Measurements from ENCODE around the gene WDR88. TPM values are rescaled to one million over a fixed set of nuclear protein-coding genes. Genes with fewer than 3 reads are reported as not detected.
"Not testable (repeated sequence)": the region's sequence is repeated elsewhere in the genome, so short reads cannot be mapped to it uniquely, and the experiment has no call there.

The WDR88 gene
- polyA plus RNA-seq, 1 donor, result 2.0 TPM

DNA sequence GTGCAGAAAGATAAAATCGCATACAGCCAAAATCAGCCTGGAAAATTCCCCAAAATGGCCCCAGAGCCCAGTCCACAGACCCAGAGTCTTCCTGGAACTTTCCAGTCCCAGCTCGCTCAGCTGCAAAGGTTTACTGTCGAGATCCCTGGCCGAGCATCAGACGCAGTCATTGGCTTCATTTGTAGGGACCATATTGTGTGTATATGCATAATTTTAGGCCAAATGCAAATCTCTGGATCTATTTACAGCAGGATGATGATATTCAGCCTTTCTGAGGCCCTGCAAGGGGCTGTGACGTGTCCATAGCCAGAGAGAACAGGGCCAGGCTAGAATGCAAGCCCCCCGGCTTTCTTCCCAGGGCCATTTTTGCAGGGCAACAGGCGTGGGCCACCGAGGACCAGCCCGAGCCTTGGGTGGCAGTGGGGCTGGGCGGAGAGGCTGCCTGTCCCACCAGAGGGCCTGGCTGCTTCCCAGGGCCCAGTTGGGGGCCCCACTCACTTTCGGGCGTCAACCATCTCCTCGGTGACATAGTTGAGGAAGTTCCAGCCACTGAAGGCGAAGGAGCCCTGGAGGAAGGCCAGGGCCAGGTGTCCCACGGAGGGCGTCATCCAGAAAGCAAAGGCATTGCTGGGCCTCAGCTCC lies 80.0 kb downstream of the WDR88 start:
- DNase-seq, result no peak

GRCh38 chr19:33212436-33213172 lies 80.7 kb downstream of the WDR88 start:
- no peak for DNase-seq

DNA sequence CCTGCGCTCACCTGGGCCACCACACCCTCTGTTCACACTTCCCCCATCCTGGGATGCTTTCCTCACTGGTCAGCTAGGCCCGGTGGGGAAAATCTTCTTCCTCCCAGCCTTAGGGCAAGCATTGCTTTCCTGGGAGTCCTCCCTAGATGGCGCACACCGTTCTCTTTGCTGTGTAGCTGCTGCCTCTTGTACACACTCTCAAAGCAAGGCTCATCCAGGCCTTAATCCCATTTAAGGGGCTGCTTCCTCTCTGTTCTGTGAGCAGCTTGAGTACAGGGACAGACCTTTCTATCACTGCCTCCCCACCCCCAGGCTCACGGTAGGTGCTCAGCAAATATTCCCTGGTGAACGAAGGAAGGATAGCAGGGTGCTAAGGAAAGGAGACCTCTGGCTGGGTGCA lies 82.7 kb downstream of the WDR88 start:
- DNase-seq, result no peak

DNA sequence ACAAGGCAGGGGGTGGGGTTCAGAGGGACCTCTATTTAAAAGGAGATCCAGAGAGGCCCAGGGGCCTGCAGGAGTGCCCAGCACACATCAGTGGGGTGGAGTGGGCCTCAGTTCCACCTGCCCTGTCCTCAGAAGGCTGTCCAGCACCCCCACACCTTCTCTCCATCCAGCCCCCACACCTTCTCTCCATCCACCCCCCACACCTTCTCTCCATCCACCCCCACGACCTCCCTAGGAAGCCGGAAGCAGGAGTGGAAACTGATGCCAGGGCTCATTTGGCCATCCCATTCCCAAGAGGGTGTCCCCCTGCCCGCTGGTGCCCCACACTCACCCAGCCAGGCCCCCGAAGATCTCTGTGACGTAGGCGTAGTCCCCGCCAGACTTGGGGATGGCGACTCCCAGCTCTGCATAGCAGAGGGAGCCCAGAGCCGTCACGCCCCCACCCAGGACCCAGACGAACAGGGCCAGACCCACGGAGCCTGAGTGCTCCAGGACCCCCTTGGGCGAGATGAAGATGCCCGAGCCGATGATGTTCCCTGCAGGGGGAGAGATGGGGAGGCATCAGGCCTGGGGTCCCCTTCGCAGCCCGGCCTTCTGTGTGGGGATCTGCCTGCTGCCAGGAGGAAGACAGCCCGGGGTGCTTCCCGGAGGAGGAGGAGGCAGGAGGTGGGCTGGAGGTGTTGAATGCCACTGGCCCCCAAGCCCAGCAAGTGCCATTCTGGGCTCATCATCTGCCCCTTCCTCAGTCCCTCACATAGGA lies 83.7 kb downstream of the WDR88 start:
- DNase-seq, result no peak

- no peak for DNase-seq
Observed at GRCh38 chr19:33216198-33216830, 84.4 kb downstream of the WDR88 start.

- no peak for DNase-seq
Observed at GRCh38 chr19:33217881-33218280, 86.0 kb downstream of the WDR88 start.

- no peak for DNase-seq
Observed at GRCh38 chr19:33219261-33219815, 87.4 kb downstream of the WDR88 start.

DNA sequence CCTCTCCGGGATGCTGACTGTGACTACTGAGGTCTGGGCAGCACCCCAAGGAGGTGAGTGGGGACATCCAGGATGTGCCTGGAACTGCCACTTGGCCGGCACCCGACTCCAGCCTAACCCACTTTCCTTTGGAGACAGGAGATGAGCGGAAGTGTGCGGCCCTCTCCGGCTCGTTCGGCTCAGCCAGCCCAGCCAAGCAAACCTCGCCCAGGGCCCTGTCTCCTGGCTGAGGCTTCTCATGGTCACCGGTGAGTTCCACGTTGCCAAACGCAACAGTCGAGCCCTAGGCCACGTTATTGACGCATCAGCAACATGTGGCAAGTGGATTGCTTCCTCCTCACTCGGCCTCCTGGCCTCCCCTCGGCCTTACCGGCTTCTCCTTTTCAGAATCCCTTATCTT lies 88.2 kb downstream of the WDR88 start:
- no peak for DNase-seq

DNA sequence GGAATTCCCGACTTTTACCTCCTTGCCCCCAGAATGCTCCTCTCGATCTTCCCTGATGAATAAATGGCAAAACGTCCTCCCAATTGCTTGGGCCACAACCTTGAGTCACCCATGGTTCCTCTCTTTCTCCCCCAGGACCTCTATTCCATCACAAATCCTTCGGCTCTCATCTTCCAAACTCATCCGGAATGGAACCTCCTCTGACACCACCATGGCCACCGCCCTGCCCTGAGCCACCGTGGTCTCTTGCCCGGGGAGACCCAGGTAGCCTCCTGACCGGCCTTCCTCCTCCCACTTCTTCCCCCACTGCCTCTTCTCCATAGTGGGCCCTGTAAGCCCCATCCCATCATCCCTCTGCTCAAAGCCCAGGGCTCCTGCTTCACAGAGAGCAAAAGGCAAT lies 88.8 kb downstream of the WDR88 start:
- no peak for DNase-seq

DNA sequence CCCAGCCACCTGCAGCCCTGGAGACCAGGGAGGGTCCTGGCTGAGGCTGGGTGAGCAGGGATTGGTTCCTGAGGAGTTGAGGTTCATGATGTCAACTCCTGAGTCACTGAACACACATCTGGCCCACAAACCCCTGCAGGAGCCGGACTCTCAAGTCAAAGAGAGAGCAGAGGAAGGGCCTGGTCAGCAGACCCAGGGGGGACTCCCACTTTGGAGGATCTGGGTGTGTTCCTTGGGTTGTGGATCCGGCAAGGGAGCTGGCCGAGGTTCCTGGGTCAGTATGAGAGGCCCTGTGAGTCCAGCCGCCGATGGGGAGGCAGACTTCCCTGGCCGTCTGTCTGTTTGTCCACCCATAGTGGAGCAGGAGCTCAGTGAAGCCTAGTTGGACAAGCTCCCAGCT lies 89.7 kb downstream of the WDR88 start:
- DNase-seq, result no peak

DNA sequence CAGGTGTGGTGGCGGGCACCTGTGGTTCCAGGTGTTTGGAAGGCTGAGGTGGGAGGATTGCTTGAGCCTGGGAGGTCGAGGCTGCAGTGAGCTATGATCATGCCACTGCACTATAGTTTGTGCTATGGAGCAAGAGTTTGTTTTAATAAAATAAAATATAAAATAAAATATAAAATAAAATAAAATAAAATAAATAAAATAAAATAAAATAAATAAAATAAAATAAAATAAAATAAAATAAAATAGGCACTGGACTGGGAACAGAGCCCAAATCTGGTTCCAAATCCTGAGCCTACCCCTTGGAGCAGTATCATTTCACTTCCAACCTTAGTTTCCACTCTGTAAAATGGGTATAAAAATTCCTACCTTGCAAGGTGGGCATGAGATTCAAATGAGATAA lies 90.3 kb downstream of the WDR88 start:
- not testable (repeated sequence) for DNase-seq

- DNase-seq, result no peak
Observed at GRCh38 chr19:33224694-33225457, 93.0 kb downstream of the WDR88 start.

Other genes with a start within 250 kb of the WDR88 start
- gene CEP89, start 160.2 kb upstream of the WDR88 start, polyA plus RNA-seq (ENCODE audit: insufficient read length), result 38.3 TPM
- 3.6 TPM for gene FAAP24, start 159.9 kb upstream of the WDR88 start, polyA plus RNA-seq (ENCODE audit: insufficient read length)
- gene RHPN2, start 67.2 kb upstream of the WDR88 start, polyA plus RNA-seq (ENCODE audit: insufficient read length), result 20.4 TPM
- gene GPATCH1, start 50.9 kb upstream of the WDR88 start, polyA plus RNA-seq (ENCODE audit: insufficient read length), result 17.3 TPM
- 16.3 TPM for gene LRP3, start 62.2 kb downstream of the WDR88 start, polyA plus RNA-seq (ENCODE audit: insufficient read length)
- gene SLC7A10, start 93.7 kb downstream of the WDR88 start, polyA plus RNA-seq (ENCODE audit: insufficient read length), result 0.47 TPM
- 4.3 TPM for gene CEBPA, start 170.4 kb downstream of the WDR88 start, polyA plus RNA-seq (ENCODE audit: insufficient read length)
- gene CEBPG, start 241.6 kb downstream of the WDR88 start, polyA plus RNA-seq (ENCODE audit: insufficient read length), result 25.6 TPM